Measurements from ENCODE around the gene NANOGP8. TPM values are rescaled to one million over a fixed set of nuclear protein-coding genes. Genes with fewer than 3 reads are reported as not detected.

Gene NANOGP8
- total and polyA plus RNA-seq, 9 of the 15 experiments (the other 6 are each of a cell fraction or from before 2014, with no cell fraction given): not detected

GRCh38 chr15:35102186-35102585 is 17.1 kb upstream of the NANOGP8 start:
- in situ Hi-C loops (cut with MboI): no loop called here

More at GRCh38 chr15:35102186-35102585, 17.1 kb upstream of the NANOGP8 start:
- DNase-seq (ENCODE audit: extremely low read depth in 1 of 4, low spot score in 3 of 4) (no peak), FAIRE-seq (no peak), ATAC-seq (no peak)
- no peak for TF ChIP-seq WHSC1 (IDR thresholded peaks at IDR 0.05; ENCODE audit: low read length)
- no peak for TF ChIP-seq BMI1 (IDR thresholded peaks at IDR 0.05; ENCODE audit: low read length)
- no peak for TF ChIP-seq POLR2A (conservative IDR thresholded peaks at IDR 0.05)
- TF ChIP-seq ZBTB9 (CRISPR knock-in tag; IDR thresholded peaks at IDR 0.05): no peak
- TF ChIP-seq CBFA2T2 (conservative IDR thresholded peaks at IDR 0.05): no peak
- no peak for TF ChIP-seq MXI1 (IDR thresholded peaks at IDR 0.05; ENCODE audit: low read depth, low read length)
- no peak for TF ChIP-seq SAFB (IDR thresholded peaks at IDR 0.05; ENCODE audit: borderline replicate concordance, low read depth, low read length)
- no peak for TF ChIP-seq MED1 (CRISPR knock-in tag; IDR thresholded peaks at IDR 0.05; ENCODE audit: borderline replicate concordance)
- no peak for TF ChIP-seq ZNF175 (CRISPR knock-in tag; IDR thresholded peaks at IDR 0.05; ENCODE audit: low read depth)
- no peak for TF ChIP-seq ZNF280B (CRISPR knock-in tag; IDR thresholded peaks at IDR 0.05)
- no peak for TF ChIP-seq BRF1 (IDR thresholded peaks at IDR 0.05; ENCODE audit: borderline replicate concordance, extremely low read depth, insufficient read length)
- no peak for TF ChIP-seq TRIM24 (IDR thresholded peaks at IDR 0.05)
- TF ChIP-seq MECOM (CRISPR knock-in tag; IDR thresholded peaks at IDR 0.05): no peak
- no peak for TF ChIP-seq KDM4B (IDR thresholded peaks at IDR 0.05; ENCODE audit: borderline replicate concordance in 2 of 2, low read depth in 1 of 2)
- no peak for TF ChIP-seq HNRNPUL1 (IDR thresholded peaks at IDR 0.05; ENCODE audit: low read length)
- no peak for TF ChIP-seq EWSR1 (IDR thresholded peaks at IDR 0.05; ENCODE audit: borderline replicate concordance, low read depth, partially characterized antibody)
- no peak for TF ChIP-seq MXD1 (CRISPR knock-in tag; IDR thresholded peaks at IDR 0.05; ENCODE audit: borderline replicate concordance, poor library complexity, severe bottlenecking)
- no peak for TF ChIP-seq RBFOX2 (IDR thresholded peaks at IDR 0.05; ENCODE audit: low read depth, low read length)
- TF ChIP-seq RHOXF2B (CRISPR knock-in tag; conservative IDR thresholded peaks at IDR 0.05): no peak
- no peak for TF ChIP-seq TAF15 (IDR thresholded peaks at IDR 0.05; ENCODE audit: low read depth, low read length)
- H3K36me3 ChIP-seq (ENCODE audit: control insufficient read depth, insufficient read depth, low read length): no peaks in the 10 kb centered on the region
- BruUV-seq (replicated peaks): no TSS peak
- no peaks in the 10 kb centered on the region for H3K27me3 ChIP-seq (ENCODE audit: control insufficient read depth in 2 of 2, insufficient read depth in 2 of 2, low read length in 2 of 2)
- H4K20me1 ChIP-seq (replicated peaks; ENCODE audit: control insufficient read depth, insufficient read depth, low read length): no peaks in the 10 kb centered on the region
- no peak overlapping the region for H3K4me2 ChIP-seq (ENCODE audit: insufficient read depth, low read length)
- no peaks in the 10 kb centered on the region for H3K9me1 ChIP-seq (ENCODE audit: control insufficient read depth, insufficient read depth, low read length)
- no peak overlapping the region for H3K27ac ChIP-seq (ENCODE audit: extremely low read depth, low read depth, low read length)
- no peak overlapping the region for H3K9ac ChIP-seq (ENCODE audit: insufficient read depth in 1 of 2, low read depth in 2 of 2, low read length in 2 of 2)
- no peaks in the 10 kb centered on the region for H3K79me2 ChIP-seq (ENCODE audit: control insufficient read depth, insufficient read depth, low read length)
- no peaks in the 10 kb centered on the region for H3K9me3 ChIP-seq (replicated peaks; ENCODE audit: control insufficient read depth, insufficient read depth, low read depth, low read length)
- intact Hi-C loops (cut with micrococcal nuclease): no loop called here
- POLR2A ChIA-PET: no interaction called here
- H3K4me3 ChIP-seq: no peak overlapping the region
- H2AFZ ChIP-seq (ENCODE audit: low read depth, low read length): no peak overlapping the region
- no peaks in the 10 kb centered on the region for H3K4me1 ChIP-seq (replicated peaks in 1 of 2; ENCODE audit: control insufficient read depth in 2 of 2, insufficient read depth in 2 of 2, low read length in 2 of 2)
- CTCF ChIA-PET (ENCODE audit: low intra/inter-chr PET ratio): no interaction called here
- 82% methylated on average over 2 of the region's 3 CpGs for WGBS (ENCODE audit: insufficient coverage, low coverage, missing lambda C conversion rate)
